ENCODE results near the gene LPIN3. TPM values are rescaled to one million over a fixed set of nuclear protein-coding genes. Genes with fewer than 3 reads are reported as not detected.

The LPIN3 gene
- total RNA-seq, 1 donor from 2014 or later: 0.52 TPM

- Histone ChIP-seq H3K9ac (ENCODE audit: low read depth in 1 of 3, low read length in 3 of 3) (no peak overlapping the region), H3K4me1 (ENCODE audit: control insufficient read depth in 3 of 3, insufficient read depth in 3 of 3, low read length in 3 of 3) (peaks cover 19 to 30% (median 20%) of the 10 kb centered on the region in 3 donors), H3K4me3 (ENCODE audit: low read length in 3 of 3) (no peak overlapping the region), H3K27me3 (ENCODE audit: control insufficient read depth in 3 of 3, insufficient read depth in 3 of 3, low read length in 3 of 3) (no peaks in the 10 kb centered on the region), H3K9me3 (ENCODE audit: control insufficient read depth in 3 of 3, low read length in 3 of 3) (no peaks in the 10 kb centered on the region), H3K27ac (ENCODE audit: low read depth, low read length) (no peak overlapping the region), H3K36me3 (ENCODE audit: control insufficient read depth in 3 of 3, insufficient read depth in 3 of 3, low read length in 3 of 3) (no peaks in the 10 kb centered on the region)
Measured at GRCh38 chr20:41395667-41396664, 55.3 kb downstream of the LPIN3 start.

GRCh38 chr20:41398408-41398807 is 57.8 kb downstream of the LPIN3 start:
- Histone ChIP-seq H3K36me3 (ENCODE audit: control insufficient read depth in 3 of 3, insufficient read depth in 3 of 3, low read length in 3 of 3) (peaks cover 0 to 4% (median 4%) of the 10 kb centered on the region in 3 donors), H3K27me3 (ENCODE audit: control insufficient read depth in 3 of 3, insufficient read depth in 3 of 3, low read length in 3 of 3) (no peaks in the 10 kb centered on the region), H3K4me3 (ENCODE audit: low read length in 3 of 3) (no peak overlapping the region), H3K4me1 (ENCODE audit: control insufficient read depth in 3 of 3, insufficient read depth in 3 of 3, low read length in 3 of 3) (peaks cover 9 to 16% (median 12%) of the 10 kb centered on the region in 3 donors), H3K27ac (ENCODE audit: low read depth, low read length) (no peak overlapping the region), H3K9me3 (ENCODE audit: control insufficient read depth in 3 of 3, low read length in 3 of 3) (no peaks in the 10 kb centered on the region), H3K9ac (ENCODE audit: low read depth in 1 of 3, low read length in 3 of 3) (no peak overlapping the region)

GRCh38 chr20:41403604-41404003 is 63.0 kb downstream of the LPIN3 start:
- peaks cover 22 to 37% (median 24%) of the 10 kb centered on the region in 3 donors for H3K36me3 ChIP-seq (ENCODE audit: control insufficient read depth in 3 of 3, insufficient read depth in 3 of 3, low read length in 3 of 3)

GRCh38 chr20:41405436-41405835 is 64.8 kb downstream of the LPIN3 start:
- H3K9me3 ChIP-seq (ENCODE audit: control insufficient read depth in 3 of 3, low read length in 3 of 3): no peaks in the 10 kb centered on the region
- H3K27ac ChIP-seq (ENCODE audit: low read depth, low read length): no peak overlapping the region
- H3K9ac ChIP-seq (ENCODE audit: low read depth in 1 of 3, low read length in 3 of 3): peak overlapping the region in 2 of 3 donors; percentile 0 to 5
- H3K27me3 ChIP-seq (ENCODE audit: control insufficient read depth in 3 of 3, insufficient read depth in 3 of 3, low read length in 3 of 3): no peaks in the 10 kb centered on the region
- H3K4me1 ChIP-seq (ENCODE audit: control insufficient read depth in 3 of 3, insufficient read depth in 3 of 3, low read length in 3 of 3): peaks cover 42 to 51% (median 47%) of the 10 kb centered on the region in 3 donors
- H3K4me3 ChIP-seq (ENCODE audit: low read length in 3 of 3): peak overlapping the region in 1 of 3 donors; percentile 1
- H3K36me3 ChIP-seq (ENCODE audit: control insufficient read depth in 3 of 3, insufficient read depth in 3 of 3, low read length in 3 of 3): peaks cover 24 to 40% (median 27%) of the 10 kb centered on the region in 3 donors

More at GRCh38 chr20:41403604-41404003, 63.0 kb downstream of the LPIN3 start:
- no peak overlapping the region for H3K27ac ChIP-seq (ENCODE audit: low read depth, low read length)
- H3K4me3 ChIP-seq (ENCODE audit: low read length in 3 of 3): no peak overlapping the region
- no peaks in the 10 kb centered on the region for H3K27me3 ChIP-seq (ENCODE audit: control insufficient read depth in 3 of 3, insufficient read depth in 3 of 3, low read length in 3 of 3)
- peaks cover 31 to 37% (median 36%) of the 10 kb centered on the region in 3 donors for H3K4me1 ChIP-seq (ENCODE audit: control insufficient read depth in 3 of 3, insufficient read depth in 3 of 3, low read length in 3 of 3)
- no peak overlapping the region for H3K9ac ChIP-seq (ENCODE audit: low read depth in 1 of 3, low read length in 3 of 3)
- H3K9me3 ChIP-seq (ENCODE audit: control insufficient read depth in 3 of 3, low read length in 3 of 3): no peaks in the 10 kb centered on the region

- no peak overlapping the region for H3K4me3 ChIP-seq (ENCODE audit: low read length in 3 of 3)
- no peak overlapping the region for H3K9ac ChIP-seq (ENCODE audit: low read depth in 1 of 3, low read length in 3 of 3)
- peaks cover 24 to 43% (median 32%) of the 10 kb centered on the region in 3 donors for H3K36me3 ChIP-seq (ENCODE audit: control insufficient read depth in 3 of 3, insufficient read depth in 3 of 3, low read length in 3 of 3)
- H3K27ac ChIP-seq (ENCODE audit: low read depth, low read length): no peak overlapping the region
- no peaks in the 10 kb centered on the region for H3K9me3 ChIP-seq (ENCODE audit: control insufficient read depth in 3 of 3, low read length in 3 of 3)
- peaks cover 48 to 59% (median 54%) of the 10 kb centered on the region in 3 donors for H3K4me1 ChIP-seq (ENCODE audit: control insufficient read depth in 3 of 3, insufficient read depth in 3 of 3, low read length in 3 of 3)
- no peaks in the 10 kb centered on the region for H3K27me3 ChIP-seq (ENCODE audit: control insufficient read depth in 3 of 3, insufficient read depth in 3 of 3, low read length in 3 of 3)
Measured at GRCh38 chr20:41406353-41406752, 65.7 kb downstream of the LPIN3 start.

GRCh38 chr20:41406896-41407444 is 66.3 kb downstream of the LPIN3 start:
- Histone ChIP-seq H3K9ac (ENCODE audit: low read depth in 1 of 3, low read length in 3 of 3) (peak overlapping the region in 1 of 3 donors; percentile 25), H3K4me3 (ENCODE audit: low read length in 3 of 3) (no peak overlapping the region), H3K4me1 (ENCODE audit: control insufficient read depth in 3 of 3, insufficient read depth in 3 of 3, low read length in 3 of 3) (peaks cover 54 to 65% (median 60%) of the 10 kb centered on the region in 3 donors), H3K27me3 (ENCODE audit: control insufficient read depth in 3 of 3, insufficient read depth in 3 of 3, low read length in 3 of 3) (no peaks in the 10 kb centered on the region), H3K9me3 (ENCODE audit: control insufficient read depth in 3 of 3, low read length in 3 of 3) (no peaks in the 10 kb centered on the region), H3K36me3 (ENCODE audit: control insufficient read depth in 3 of 3, insufficient read depth in 3 of 3, low read length in 3 of 3) (peaks cover 24 to 44% (median 32%) of the 10 kb centered on the region in 3 donors), H3K27ac (ENCODE audit: low read depth, low read length) (no peak overlapping the region)

- no peaks in the 10 kb centered on the region for H3K27me3 ChIP-seq (ENCODE audit: control insufficient read depth in 3 of 3, insufficient read depth in 3 of 3, low read length in 3 of 3)
- no peaks in the 10 kb centered on the region for H3K9me3 ChIP-seq (ENCODE audit: control insufficient read depth in 3 of 3, low read length in 3 of 3)
- H3K4me3 ChIP-seq (ENCODE audit: low read length in 3 of 3): no peak overlapping the region
- H3K27ac ChIP-seq (ENCODE audit: low read depth, low read length): no peak overlapping the region
- peaks cover 55 to 71% (median 66%) of the 10 kb centered on the region in 3 donors for H3K4me1 ChIP-seq (ENCODE audit: control insufficient read depth in 3 of 3, insufficient read depth in 3 of 3, low read length in 3 of 3)
- H3K9ac ChIP-seq (ENCODE audit: low read depth in 1 of 3, low read length in 3 of 3): peak overlapping the region in 1 of 3 donors; percentile 25
- H3K36me3 ChIP-seq (ENCODE audit: control insufficient read depth in 3 of 3, insufficient read depth in 3 of 3, low read length in 3 of 3): peaks cover 27 to 46% (median 35%) of the 10 kb centered on the region in 3 donors
Measured at GRCh38 chr20:41407607-41408006, 67.0 kb downstream of the LPIN3 start.

- Histone ChIP-seq H3K36me3 (ENCODE audit: control insufficient read depth in 3 of 3, insufficient read depth in 3 of 3, low read length in 3 of 3) (peaks cover 26 to 46% (median 38%) of the 10 kb centered on the region in 3 donors), H3K9ac (ENCODE audit: low read depth in 1 of 3, low read length in 3 of 3) (peak overlapping the region in 1 of 3 donors; percentile 18), H3K9me3 (ENCODE audit: control insufficient read depth in 3 of 3, low read length in 3 of 3) (no peaks in the 10 kb centered on the region), H3K4me1 (ENCODE audit: control insufficient read depth in 3 of 3, insufficient read depth in 3 of 3, low read length in 3 of 3) (peaks cover 59 to 72% (median 68%) of the 10 kb centered on the region in 3 donors), H3K4me3 (ENCODE audit: low read length in 3 of 3) (no peak overlapping the region), H3K27me3 (ENCODE audit: control insufficient read depth in 3 of 3, insufficient read depth in 3 of 3, low read length in 3 of 3) (no peaks in the 10 kb centered on the region), H3K27ac (ENCODE audit: low read depth, low read length) (no peak overlapping the region)
Measured at GRCh38 chr20:41408156-41408794, 67.7 kb downstream of the LPIN3 start.

- Histone ChIP-seq H3K36me3 (ENCODE audit: control insufficient read depth in 3 of 3, insufficient read depth in 3 of 3, low read length in 3 of 3) (peaks cover 29 to 41% (median 39%) of the 10 kb centered on the region in 3 donors), H3K4me3 (ENCODE audit: low read length in 3 of 3) (peak overlapping the region in 1 of 3 donors; percentile 22), H3K9me3 (ENCODE audit: control insufficient read depth in 3 of 3, low read length in 3 of 3) (no peaks in the 10 kb centered on the region), H3K27me3 (ENCODE audit: control insufficient read depth in 3 of 3, insufficient read depth in 3 of 3, low read length in 3 of 3) (no peaks in the 10 kb centered on the region), H3K9ac (ENCODE audit: low read depth in 1 of 3, low read length in 3 of 3) (peak overlapping the region in 1 of 3 donors; percentile 50), H3K4me1 (ENCODE audit: control insufficient read depth in 3 of 3, insufficient read depth in 3 of 3, low read length in 3 of 3) (peaks cover 62 to 73% (median 72%) of the 10 kb centered on the region in 3 donors), H3K27ac (ENCODE audit: low read depth, low read length) (no peak overlapping the region)
Measured at GRCh38 chr20:41408986-41409385, 68.4 kb downstream of the LPIN3 start.
